K562 (cell line): ENCODE results near the gene IGF2R. TPM values are rescaled to one million over a fixed set of nuclear protein-coding genes. Genes with fewer than 3 reads are reported as not detected.

Experiments used
- ATAC-seq: fragments of 200-7000 bp; cut with Tn5 transposase; 3 replicates; pipeline ENCODE4 v1.9.1; 2020; ENCODE audit warnings: moderate library complexity
- BruUV-seq: library from RNA; stranded (reverse); fragments of 400-500 nt; replicated peaks from 2 replicates; lab custom pipeline; 2021; lab: Mats Ljungman, UMichigan
- CTCF ChIA-PET: fragments of 300-600 bp; formaldehyde crosslinking; extraction: SDS; loops from one replicate; lab custom pipeline; 2021; ENCODE audit warnings: low intra/inter-chr PET ratio; lab: Yijun Ruan, JAX
- POLR2A ChIA-PET: fragments of 300-600, 350-650 bp; sonication (Branson Sonifier 250); formaldehyde crosslinking; extraction: SDS; loops from one replicate; lab custom pipeline; 2021; ENCODE audit warnings: antibody characterized with exemption, inconsistent platforms; lab: Yijun Ruan, JAX
- DNase-seq, 4 experiments: peaks; one replicate each; pipeline versions ENCODE4 v3.0.0 to v3.0.0-alpha.2; 2011 to 2018; ENCODE audit warnings: low spot score in 3 of 4, mixed read lengths in 3 of 4; ENCODE audit errors: extremely low read depth in 1 of 4
- FAIRE-seq: peaks from 2 replicates; lab custom pipeline; 2011; peaks lifted over from hg19 to GRCh38; lab: Jason Lieb, UNC
- H2AFZ ChIP-seq: 2 replicates; pipeline ENCODE4 v1.6.0; 2011; ENCODE audit warnings: low read depth, low read length, control low read depth, inconsistent platforms
- H3K27ac ChIP-seq: fragments of 200-600 bp; 3 replicates; pipeline ENCODE4 v1.8.0; 2011; ENCODE audit warnings: low read depth, mild to moderate bottlenecking, control low read depth, inconsistent platforms, low read length, moderate library complexity, mixed read lengths; ENCODE audit errors: extremely low read depth
- H3K27me3 ChIP-seq, 2 experiments: fragments of 300-600 bp in 1 of 2; 2 replicates in 1 of 2; 3 replicates in 1 of 2; pipeline versions ENCODE4 v1.6.0 to v1.8.0; 2011; ENCODE audit warnings: inconsistent platforms in 2 of 2, low read length in 2 of 2, mild to moderate bottlenecking in 1 of 2, mixed read lengths in 1 of 2, moderate library complexity in 1 of 2; ENCODE audit not compliant: control insufficient read depth in 2 of 2, insufficient read depth in 2 of 2
- H3K36me3 ChIP-seq: fragments of 300-600 bp; 3 replicates; pipeline ENCODE4 v1.8.0; 2011; ENCODE audit warnings: mild to moderate bottlenecking, low read length, inconsistent platforms; ENCODE audit not compliant: control insufficient read depth, insufficient read depth
- H3K4me1 ChIP-seq, 2 experiments: fragments of 200-600 bp in 1 of 2; replicated peaks in 1 of 2; 2 replicates in 1 of 2; 3 replicates in 1 of 2; pipeline versions ENCODE4 v1.5.1 to v1.8.0; 2011; ENCODE audit warnings: inconsistent platforms in 2 of 2, low read length in 2 of 2, mild to moderate bottlenecking in 1 of 2, mixed read lengths in 1 of 2, moderate library complexity in 1 of 2; ENCODE audit not compliant: control insufficient read depth in 2 of 2, insufficient read depth in 2 of 2
- H3K4me2 ChIP-seq: 2 replicates; pipeline ENCODE4 v1.6.1; 2011; ENCODE audit warnings: low read length, control low read depth, inconsistent platforms, mixed read lengths; ENCODE audit not compliant: insufficient read depth
- H3K4me3 ChIP-seq: fragments of 200-600 bp; sonication (generic), shearing (Covaris generic); 2 replicates; pipeline ENCODE4 v1.5.1; 2016; ENCODE audit warnings: control low read depth, inconsistent platforms
- H3K79me2 ChIP-seq: fragments of 200-600 bp; 3 replicates; pipeline ENCODE4 v1.8.0; 2011; ENCODE audit warnings: low read length, inconsistent platforms; ENCODE audit not compliant: control insufficient read depth, insufficient read depth
- H3K9ac ChIP-seq, 2 experiments: 2 replicates each; pipeline versions ENCODE4 v1.6.0 to v1.6.1; 2011; ENCODE audit warnings: low read depth in 2 of 2, low read length in 2 of 2, control low read depth in 1 of 2, inconsistent platforms in 1 of 2, mild to moderate bottlenecking in 1 of 2, mixed read lengths in 1 of 2; ENCODE audit not compliant: insufficient read depth in 1 of 2
- H3K9me1 ChIP-seq: one replicate; pipeline ENCODE4 v1.6.0; 2011; ENCODE audit warnings: inconsistent platforms, mild to moderate bottlenecking, low read length, moderate library complexity; ENCODE audit not compliant: control insufficient read depth, insufficient read depth
- H3K9me3 ChIP-seq: replicated peaks from 2 replicates; pipeline ENCODE4 v1.5.1; 2011; ENCODE audit warnings: low read depth, low read length, inconsistent platforms; ENCODE audit not compliant: control insufficient read depth, insufficient read depth
- H4K20me1 ChIP-seq: replicated peaks from 2 replicates; pipeline ENCODE4 v1.6.1; 2011; ENCODE audit warnings: low read length, inconsistent platforms, mixed read lengths; ENCODE audit not compliant: control insufficient read depth, insufficient read depth
- CBX2 ChIP-seq: fragments of 200-600 bp; sonication (generic); IDR thresholded peaks from one replicate; pipeline ENCODE4 v1.6.1; 2012; ENCODE audit warnings: mild to moderate bottlenecking, low read length, inconsistent platforms; ENCODE audit not compliant: insufficient read depth, poor library complexity, severe bottlenecking
- CEBPG ChIP-seq, 3 experiments: fragments of 200-800 bp in 1 of 3; sonication (Bioruptor generic) in 1 of 3; sonication (generic) in 1 of 3; formaldehyde crosslinking in 1 of 3; IDR thresholded peaks in 2 of 3; conservative IDR thresholded peaks in 1 of 3; 2 replicates each; pipeline versions ENCODE4 v1.6.1 to v1.8.0; 2016 to 2022; ENCODE audit warnings: missing compliant biosample characterization in 2 of 3, missing genetic modification characterization in 2 of 3, mild to moderate bottlenecking in 1 of 3, missing genetic modification reagents in 1 of 3
- CHD4 ChIP-seq: fragments of 200-600 bp; sonication (generic); IDR thresholded peaks from 3 replicates; pipeline ENCODE4 v1.6.1; 2012; ENCODE audit warnings: low read depth, mild to moderate bottlenecking, mixed read lengths, low read length, inconsistent platforms; ENCODE audit not compliant: insufficient read depth, insufficient replicate concordance, poor library complexity, severe bottlenecking
- ZNF3 ChIP-seq: fragments of 250-450 bp; sonication (Bioruptor Pico); IDR thresholded peaks from 2 replicates; pipeline ENCODE4 v1.5.0; 2021; ENCODE audit warnings: mild to moderate bottlenecking, moderate library complexity
- WGBS: fragments of 100-300 bp; shearing (Covaris generic); methylation state at CpG from one replicate; pipeline ENCODE4 v1.1.6; 2016; ENCODE audit warnings: low coverage, mixed read lengths; ENCODE audit not compliant: insufficient coverage; ENCODE audit errors: missing lambda C conversion rate; 5-methylcytosine and 5-hydroxymethylcytosine counted together
- in situ Hi-C: fragments of 300-500 bp; cut with MboI; formaldehyde crosslinking; loops from 4 replicates; pipeline ENCODE4 v1.15.0; 2018; ENCODE audit warnings: inconsistent platforms, mixed read lengths
- intact Hi-C: fragments of 100-400 bp; cut with micrococcal nuclease; formaldehyde crosslinking; loops from 2 replicates; pipeline ENCODE4 v1.14.2; 2022
- polyA plus RNA-seq, 8 experiments: library from polyadenylated mRNA; depleted of rRNA in 4 of 8; stranded (reverse) in 5 of 8; unstranded in 3 of 8; fragments of >200 nt; fragmentation: Nextera tagmentation in 2 of 8; fragmentation: Illumina TruSeq in 1 of 8; extraction: Ambion mirVana in 2 of 8; extraction: Trizol in 1 of 8; gene quantifications; 2 replicates each; pipeline versions ENCODE4 v1.2.1 to v1.2.3, GENCODE V29; 2011 to 2014; ENCODE audit warnings: inconsistent platforms in 1 of 8, missing spikeins in 1 of 8
- total RNA-seq, 7 experiments: library from RNA; depleted of rRNA in 6 of 7; stranded (reverse); fragments of >200 nt in 6 of 7; fragmentation: Illumina TruSeq in 2 of 7; extraction: Trizol in 2 of 7; gene quantifications; 2 replicates each; pipeline versions ENCODE4 v1.2.1 to v1.2.3, GENCODE V29; 2011 to 2021; ENCODE audit warnings: low replicate concordance in 1 of 7

IGF2R gene
- total and polyA plus RNA-seq, 9 of the 15 experiments (the other 6 are each of a cell fraction or from before 2014, with no cell fraction given), result 3.5 to 92.3 (median 34.5) TPM

DNA sequence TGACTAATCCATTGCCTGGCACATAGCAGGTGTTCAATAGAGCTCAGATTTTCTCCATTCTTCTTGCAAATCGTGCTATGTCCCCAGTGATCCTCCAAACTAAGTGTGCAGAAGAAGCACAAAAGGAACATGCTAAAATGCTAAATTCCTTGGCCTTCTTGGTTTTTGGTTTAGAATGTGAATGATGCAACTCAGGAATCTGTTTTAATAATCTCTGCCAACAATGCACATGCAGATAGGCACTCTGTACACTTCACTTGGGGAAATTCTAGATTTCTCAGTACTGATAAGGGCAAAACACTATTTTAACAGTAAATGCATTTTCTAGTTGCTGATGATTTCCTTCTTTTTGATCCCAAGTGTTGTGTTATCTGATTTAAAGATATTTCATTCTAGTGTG lies 188.0 kb downstream of the IGF2R start:
- TF ChIP-seq CBX2 (no peak), ZNF3 (CRISPR knock-in tag) (no peak), CEBPG (CRISPR knock-in tag; IDR thresholded peaks at IDR 0.05) (no peak), CEBPG (tag; conservative IDR thresholded peaks at IDR 0.05 in 1 of 2, IDR thresholded peaks at IDR 0.05 in 1 of 2) (peak; percentile 23 to 46; a peak in 1 of 4 replicates), CHD4 (no peak)
- Histone ChIP-seq H3K4me3 (no peak overlapping the region), H3K4me2 (no peak overlapping the region), H4K20me1 (no peaks in the 10 kb centered on the region), H3K9me1 (no peaks in the 10 kb centered on the region), H3K4me1 (peaks cover 0 to 4% of the 10 kb centered on the region in 2 experiments; a peak in 2 of 5 replicates), H3K79me2 (no peaks in the 10 kb centered on the region), H3K9me3 (no peaks in the 10 kb centered on the region), H3K27ac (no peak overlapping the region), H3K27me3 (peaks cover 2 to 18% of the 10 kb centered on the region in 2 experiments; a peak in 4 of 5 replicates), H2AFZ (no peak overlapping the region), H3K36me3 (no peaks in the 10 kb centered on the region), H3K9ac (no peak overlapping the region)
- DNase-seq (no peak), FAIRE-seq (no peak), ATAC-seq (no peak)
- WGBS, result 0% methylated on average over 1 of the region's 1 CpG
- intact Hi-C loops, result no loop called here
- BruUV-seq, result no TSS peak
- in situ Hi-C loops, result no loop called here
- POLR2A ChIA-PET, result interaction anchor here (1.2 kb wide), 1 partner anchor 13 kb away, joined by 3 read pairs; no protein-coding TSS in a partner anchor
- CTCF ChIA-PET, result interaction anchor here (0.6 kb wide), 1 partner anchor 32 kb away, joined by 4 read pairs; no protein-coding TSS in a partner anchor
